ES-I3 (cell line): Measurements from ENCODE around the gene ARAP3.
A peak's percentile ranks its signal among the peaks of the same experiment; 100 is the strongest.

Source experiments
- H3K36me3 ChIP-seq: 2 replicates; pipeline ENCODE4 v1.6.1; 2013; ENCODE audit warnings: mild to moderate bottlenecking, low read length, control low read depth, moderate library complexity; ENCODE audit not compliant: insufficient read depth
- H3K4me1 ChIP-seq: 2 replicates; pipeline ENCODE4 v1.6.1; 2013; ENCODE audit warnings: mild to moderate bottlenecking, control low read depth, low read length; ENCODE audit not compliant: insufficient read depth
- H3K9ac ChIP-seq: 2 replicates; pipeline ENCODE4 v1.6.1; 2013; ENCODE audit warnings: low read depth, mild to moderate bottlenecking, low read length, moderate library complexity
- H3K9me3 ChIP-seq: 2 replicates; pipeline ENCODE4 v1.6.1; 2013; ENCODE audit warnings: mild to moderate bottlenecking, low read length, moderate library complexity; ENCODE audit not compliant: control insufficient read depth, insufficient read depth

Gene ARAP3

GRCh38 chr5:141669520-141669919 is 12.5 kb downstream of the ARAP3 start:
- H3K9me3 ChIP-seq, result no peaks in the 10 kb centered on the region
- peaks cover 18% of the 10 kb centered on the region; the same call in 1 of the 2 replicates for H3K4me1 ChIP-seq
- no peak overlapping the region for H3K9ac ChIP-seq
- H3K36me3 ChIP-seq, result 0 out of 2 replicates have a peak, but pooled peaks cover 3% of the 10 kb centered on the region

GRCh38 chr5:141668601-141669265 is 13.3 kb downstream of the ARAP3 start:
- Histone ChIP-seq H3K9me3 (no peaks in the 10 kb centered on the region), H3K4me1 (peaks cover 13% of the 10 kb centered on the region; the same call in 1 of the 2 replicates), H3K9ac (no peak overlapping the region), H3K36me3 (0 out of 2 replicates have a peak, but pooled peaks cover 3% of the 10 kb centered on the region)

GRCh38 chr5:141665995-141666940 is 15.8 kb downstream of the ARAP3 start:
- peaks cover 5% of the 10 kb centered on the region for H3K36me3 ChIP-seq
- 0 out of 2 replicates have a peak, but pooled peaks cover 3% of the 10 kb centered on the region for H3K4me1 ChIP-seq
- no peak overlapping the region for H3K9ac ChIP-seq
- H3K9me3 ChIP-seq, result no peaks in the 10 kb centered on the region

GRCh38 chr5:141664733-141665461 is 17.1 kb downstream of the ARAP3 start:
- Histone ChIP-seq H3K9me3 (no peaks in the 10 kb centered on the region), H3K9ac (no peak overlapping the region), H3K4me1 (0 out of 2 replicates have a peak, but pooled peaks cover 3% of the 10 kb centered on the region), H3K36me3 (peaks cover 8% of the 10 kb centered on the region)

DNA sequence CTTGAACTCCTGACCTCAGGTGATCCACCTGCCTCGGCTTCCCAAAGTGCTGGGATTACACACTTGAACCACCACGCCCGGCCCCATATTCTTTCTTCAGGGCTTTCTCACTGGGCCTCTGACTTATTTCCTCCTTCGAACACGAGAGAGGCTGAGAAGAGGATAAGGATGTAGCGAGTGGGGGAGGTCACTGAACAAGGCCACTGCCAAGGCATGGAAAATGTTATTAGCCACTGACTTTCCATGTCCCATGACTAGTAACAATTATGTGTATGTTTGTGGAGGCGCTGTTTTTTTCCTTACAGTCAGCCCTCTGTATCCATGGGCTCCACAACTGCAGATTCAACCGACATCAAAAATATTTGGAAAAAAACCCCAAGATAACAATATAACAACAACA is 18.5 kb downstream of the ARAP3 start:
- no peaks in the 10 kb centered on the region for H3K9me3 ChIP-seq
- H3K36me3 ChIP-seq, result peaks cover 5% of the 10 kb centered on the region
- no peak overlapping the region for H3K9ac ChIP-seq
- H3K4me1 ChIP-seq, result 0 out of 2 replicates have a peak, but pooled peaks cover 3% of the 10 kb centered on the region

GRCh38 chr5:141662028-141662427 is 20.0 kb downstream of the ARAP3 start:
- H3K36me3 ChIP-seq, result peaks cover 15% of the 10 kb centered on the region
- no peak overlapping the region for H3K9ac ChIP-seq
- H3K4me1 ChIP-seq, result 0 out of 2 replicates have a peak, but pooled peaks cover 2% of the 10 kb centered on the region
- H3K9me3 ChIP-seq, result no peaks in the 10 kb centered on the region

DNA sequence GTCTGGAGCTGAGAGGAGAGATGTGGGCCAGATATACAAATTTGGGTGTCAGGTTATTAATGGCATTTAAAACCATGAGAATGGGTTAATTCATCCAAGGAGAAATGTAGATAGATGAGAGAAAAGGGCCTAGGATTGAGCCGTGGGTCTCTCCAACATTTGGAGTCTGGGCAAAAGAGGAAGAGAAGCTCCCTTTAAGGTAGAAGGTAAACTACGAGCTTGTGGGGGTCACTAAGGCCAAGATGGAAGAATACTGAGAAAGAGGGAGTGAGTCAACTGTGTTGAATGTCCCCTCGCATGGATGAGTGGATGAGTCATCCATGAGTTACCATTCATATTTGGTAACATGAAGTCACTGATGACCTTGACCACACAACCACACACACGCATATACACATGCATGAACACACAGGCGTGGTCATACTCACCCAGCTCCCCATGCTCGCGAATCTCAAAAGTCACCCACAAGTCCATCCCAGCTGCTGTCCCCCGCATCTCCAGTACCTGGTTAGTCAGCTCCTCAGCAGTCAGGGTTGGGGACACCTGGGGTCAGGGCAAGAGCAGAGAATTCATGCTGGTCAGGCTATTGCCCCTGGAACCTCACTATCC is 24.0 kb downstream of the ARAP3 start:
- Histone ChIP-seq H3K9ac (no peak overlapping the region), H3K9me3 (no peaks in the 10 kb centered on the region), H3K4me1 (no peaks in the 10 kb centered on the region), H3K36me3 (peaks cover 25% of the 10 kb centered on the region)

GRCh38 chr5:141657404-141657803 is 24.6 kb downstream of the ARAP3 start:
- peaks cover 25% of the 10 kb centered on the region; the same call in 1 of the 2 replicates for H3K36me3 ChIP-seq
- no peaks in the 10 kb centered on the region for H3K9me3 ChIP-seq
- no peak overlapping the region for H3K9ac ChIP-seq
- no peaks in the 10 kb centered on the region for H3K4me1 ChIP-seq

GRCh38 chr5:141656396-141656795 is 25.6 kb downstream of the ARAP3 start:
- no peaks in the 10 kb centered on the region for H3K4me1 ChIP-seq
- H3K9me3 ChIP-seq, result no peaks in the 10 kb centered on the region
- peaks cover 23% of the 10 kb centered on the region; the same call in 1 of the 2 replicates for H3K36me3 ChIP-seq
- no peak overlapping the region for H3K9ac ChIP-seq

DNA sequence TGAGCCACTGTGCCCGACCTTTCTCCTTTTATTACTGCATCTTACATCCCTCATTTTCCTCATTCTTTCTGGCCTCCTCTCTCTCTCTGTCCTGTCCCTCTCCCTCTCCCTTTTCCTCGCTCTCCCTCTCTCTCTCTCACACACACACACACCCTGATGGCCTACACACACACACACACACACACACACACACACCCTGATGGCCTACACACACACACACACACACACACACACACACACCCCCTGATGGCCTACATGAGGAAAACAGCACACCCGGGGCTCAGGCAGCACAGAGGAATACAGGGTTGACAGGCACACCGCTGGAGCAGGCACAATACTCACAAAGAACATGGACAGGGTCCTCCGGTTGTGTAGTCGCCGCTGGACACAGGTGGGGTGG is 27.0 kb downstream of the ARAP3 start:
- Histone ChIP-seq H3K9ac (no peak overlapping the region), H3K4me1 (peaks cover 5% of the 10 kb centered on the region; the same call in 1 of the 2 replicates), H3K36me3 (peaks cover 19% of the 10 kb centered on the region; the same call in 1 of the 2 replicates), H3K9me3 (no peaks in the 10 kb centered on the region)

- Histone ChIP-seq H3K4me1 (peaks cover 5% of the 10 kb centered on the region; the same call in 1 of the 2 replicates), H3K9me3 (no peaks in the 10 kb centered on the region), H3K36me3 (peaks cover 19% of the 10 kb centered on the region; the same call in 1 of the 2 replicates), H3K9ac (no peak overlapping the region)
Measured at GRCh38 chr5:141654298-141654697, 27.7 kb downstream of the ARAP3 start.

- Histone ChIP-seq H3K9ac (peak overlapping the region; percentile 52; the same call in 1 of the 2 replicates), H3K36me3 (peaks cover 7% of the 10 kb centered on the region; the same call in 1 of the 2 replicates), H3K9me3 (no peaks in the 10 kb centered on the region), H3K4me1 (peaks cover 5% of the 10 kb centered on the region; the same call in 1 of the 2 replicates)
Measured at GRCh38 chr5:141651728-141652105, 30.3 kb downstream of the ARAP3 start.

DNA sequence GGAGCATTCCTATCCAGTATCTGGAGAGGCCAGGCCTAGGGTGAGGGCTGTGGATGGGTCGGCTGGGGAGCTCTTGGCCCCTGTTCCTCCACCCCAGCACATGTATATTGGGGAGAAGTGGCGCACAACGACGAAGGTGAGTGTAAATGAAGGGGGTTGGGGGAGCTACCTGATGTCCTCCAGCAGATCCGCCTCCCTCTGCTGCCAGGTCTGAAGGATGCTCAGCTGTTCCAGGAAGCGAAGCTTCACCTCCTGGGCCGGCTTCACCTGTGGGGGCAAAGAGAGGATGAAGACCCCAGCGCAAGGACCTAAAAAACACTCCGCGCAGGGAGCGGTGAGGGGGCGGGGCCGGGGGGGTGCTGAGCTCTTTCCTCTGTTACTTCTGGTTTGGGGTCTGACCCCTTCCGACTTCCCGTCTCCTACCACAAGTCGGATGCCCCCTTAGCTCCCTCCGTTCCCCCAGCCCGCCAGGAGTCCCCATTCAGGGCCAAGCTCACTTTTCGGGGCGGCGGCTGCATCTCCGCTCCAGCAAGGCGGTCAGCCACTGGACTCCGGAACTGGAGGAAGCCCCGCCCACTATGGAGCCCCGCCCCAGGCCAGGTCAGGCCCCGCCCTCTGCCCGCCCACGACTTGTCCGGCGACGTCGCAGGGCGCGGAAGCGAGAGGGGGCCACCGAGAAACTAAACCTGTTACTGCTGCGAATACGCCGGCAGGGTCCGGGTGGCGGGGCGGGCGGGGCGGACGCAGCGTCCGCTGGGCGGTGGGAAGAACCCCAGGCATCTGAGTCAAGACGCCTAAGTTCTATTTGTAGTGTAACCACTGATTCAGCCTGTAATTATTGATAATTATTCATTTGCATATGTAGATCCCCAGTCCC is 30.9 kb downstream of the ARAP3 start, which contains the start of gene FCHSD1:
TSS of gene FCHSD1 (minus strand) at position 568 of the 877 bp plus-strand sequence. CDS start at position 518, 50 bp downstream.
- Histone ChIP-seq H3K9ac (peak within 1 kb of the TSS; percentile 89; the same call in 1 of the 2 replicates), H3K36me3 (peaks cover 7% of the 10 kb centered on the region; the same call in 1 of the 2 replicates), H3K9me3 (no peaks in the 10 kb centered on the region), H3K4me1 (peaks cover 5% of the 10 kb centered on the region; the same call in 1 of the 2 replicates)
